Pulmonary artery endothelial cell (primary cell): ENCODE results near the gene ARHGAP26. TPM values are rescaled to one million over a fixed set of nuclear protein-coding genes. Genes with fewer than 3 reads are reported as not detected.

Source experiments
- DNase-seq: peaks from one replicate; pipeline ENCODE4 v3.0.0-alpha.2; 2011; ENCODE audit warnings: low read depth, low spot score
- total RNA-seq: library from RNA; depleted of rRNA; stranded (reverse); fragments of >200 nt; gene quantifications from 2 replicates; pipeline ENCODE4 v1.2.3, GENCODE V29; 2014

ARHGAP26 gene
- total RNA-seq, 1 donor from 2014 or later, result 6.8 TPM

- no peak for DNase-seq
These were observed 21.5 kb upstream of the ARHGAP26 start for GRCh38 chr5:142748568-142749249.

- DNase-seq, result no peak
These were observed 20.9 kb upstream of the ARHGAP26 start for GRCh38 chr5:142749321-142749720.

- no peak for DNase-seq
These were observed 17.0 kb upstream of the ARHGAP26 start for GRCh38 chr5:142753116-142753631.

DNA sequence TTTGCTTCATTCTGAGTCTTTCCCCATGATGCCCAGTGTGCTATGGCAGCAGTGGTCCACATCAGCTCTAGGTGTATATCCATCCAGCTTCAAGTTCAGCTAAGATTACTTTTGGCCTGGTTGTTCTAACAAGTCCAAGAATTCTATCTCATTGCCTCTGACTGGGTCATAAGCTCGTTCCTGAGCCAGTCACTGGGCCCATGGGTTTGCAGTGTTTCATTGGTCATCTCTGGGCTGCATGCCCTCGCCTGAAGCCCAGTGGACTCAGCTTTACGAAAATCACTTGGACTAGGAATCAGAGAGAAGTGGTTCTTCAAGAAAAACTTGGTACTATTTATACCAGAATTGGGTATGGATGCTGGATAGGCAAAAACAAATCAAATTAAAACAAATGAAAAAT, 16.1 kb upstream of the ARHGAP26 start:
- DNase-seq, result no peak

GRCh38 chr5:142756576-142756975, 13.6 kb upstream of the ARHGAP26 start:
- no peak for DNase-seq

DNA sequence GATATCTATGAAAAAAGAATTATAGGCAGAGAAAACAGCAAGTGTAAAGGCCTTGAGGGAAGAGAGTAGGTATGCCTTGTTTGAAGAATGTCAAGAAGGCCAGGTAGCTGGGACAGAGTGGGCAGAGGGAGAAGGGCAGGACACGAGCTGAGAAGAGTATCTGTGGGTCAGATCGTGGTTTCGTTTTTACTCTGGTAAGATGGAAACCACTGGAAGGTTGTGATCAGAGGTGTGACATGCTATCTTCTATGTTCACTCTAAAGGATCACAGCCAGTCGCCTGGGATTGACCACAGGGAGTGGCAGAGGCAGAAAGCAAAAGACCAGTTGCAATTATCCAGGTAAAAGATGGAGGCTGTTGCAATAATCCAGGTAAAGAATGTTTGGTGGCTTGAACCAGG, 12.6 kb upstream of the ARHGAP26 start:
- no peak for DNase-seq

DNA sequence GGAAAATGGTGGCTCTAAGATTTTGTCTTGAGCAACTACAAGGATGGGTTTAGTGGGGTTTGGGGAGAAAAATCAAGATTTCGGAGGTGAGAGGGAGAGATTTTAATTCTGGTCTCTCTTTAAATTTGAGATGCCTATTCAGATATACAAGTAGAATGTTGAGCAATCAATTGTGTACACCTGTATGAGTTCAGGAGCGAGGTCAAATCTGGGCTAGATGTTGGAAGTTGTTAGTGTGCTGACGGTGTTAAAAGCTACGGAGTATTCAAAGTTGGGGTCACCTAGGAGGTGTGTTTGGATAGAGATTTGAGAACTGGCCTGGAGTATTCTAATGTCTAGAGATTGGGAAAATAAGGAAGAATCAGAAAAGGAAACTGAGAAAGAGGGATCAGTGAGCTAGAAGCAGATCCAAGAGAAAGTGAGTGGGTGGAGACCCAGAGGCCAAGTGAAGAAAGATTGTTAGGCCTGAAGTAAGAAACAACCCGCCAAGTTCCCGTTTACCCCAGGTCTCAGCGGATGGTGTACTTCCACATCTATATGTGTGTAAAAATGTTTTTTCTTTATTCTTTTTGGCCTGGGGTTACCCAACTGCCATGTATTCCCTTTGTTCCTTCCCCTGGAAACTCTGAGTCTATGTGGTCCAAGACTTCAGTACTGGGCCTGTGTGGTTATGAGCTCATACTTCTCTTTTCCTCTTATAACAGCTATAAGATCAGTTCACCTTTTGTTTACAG, 11.9 kb upstream of the ARHGAP26 start:
- no peak for DNase-seq

DNA sequence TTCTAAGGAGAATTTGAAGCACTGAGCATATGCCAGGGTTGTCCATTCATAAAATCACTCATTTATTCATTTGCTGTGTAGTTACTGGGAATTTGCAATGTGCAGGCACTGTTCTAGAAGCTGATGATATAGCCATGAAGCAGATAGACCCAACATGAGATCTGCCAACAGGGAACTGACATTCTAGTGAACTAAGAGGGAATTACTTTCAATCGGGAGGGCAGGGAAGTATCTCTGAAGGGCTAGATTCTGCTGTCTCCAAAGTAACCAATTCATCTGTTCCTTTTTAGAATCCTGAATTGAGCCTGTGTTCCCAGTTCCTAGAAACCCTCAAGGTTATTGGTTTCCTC, 11.4 kb upstream of the ARHGAP26 start:
- no peak for DNase-seq

GRCh38 chr5:142763701-142764100, 6.5 kb upstream of the ARHGAP26 start:
- no peak for DNase-seq

- DNase-seq, result no peak
These were observed 3.0 kb upstream of the ARHGAP26 start for GRCh38 chr5:142767178-142767577.

GRCh38 chr5:142767911-142768310, 2.3 kb upstream of the ARHGAP26 start:
- no peak for DNase-seq

- no peak for DNase-seq
These were observed 855 bp upstream of the ARHGAP26 start for GRCh38 chr5:142769251-142769792.

DNA sequence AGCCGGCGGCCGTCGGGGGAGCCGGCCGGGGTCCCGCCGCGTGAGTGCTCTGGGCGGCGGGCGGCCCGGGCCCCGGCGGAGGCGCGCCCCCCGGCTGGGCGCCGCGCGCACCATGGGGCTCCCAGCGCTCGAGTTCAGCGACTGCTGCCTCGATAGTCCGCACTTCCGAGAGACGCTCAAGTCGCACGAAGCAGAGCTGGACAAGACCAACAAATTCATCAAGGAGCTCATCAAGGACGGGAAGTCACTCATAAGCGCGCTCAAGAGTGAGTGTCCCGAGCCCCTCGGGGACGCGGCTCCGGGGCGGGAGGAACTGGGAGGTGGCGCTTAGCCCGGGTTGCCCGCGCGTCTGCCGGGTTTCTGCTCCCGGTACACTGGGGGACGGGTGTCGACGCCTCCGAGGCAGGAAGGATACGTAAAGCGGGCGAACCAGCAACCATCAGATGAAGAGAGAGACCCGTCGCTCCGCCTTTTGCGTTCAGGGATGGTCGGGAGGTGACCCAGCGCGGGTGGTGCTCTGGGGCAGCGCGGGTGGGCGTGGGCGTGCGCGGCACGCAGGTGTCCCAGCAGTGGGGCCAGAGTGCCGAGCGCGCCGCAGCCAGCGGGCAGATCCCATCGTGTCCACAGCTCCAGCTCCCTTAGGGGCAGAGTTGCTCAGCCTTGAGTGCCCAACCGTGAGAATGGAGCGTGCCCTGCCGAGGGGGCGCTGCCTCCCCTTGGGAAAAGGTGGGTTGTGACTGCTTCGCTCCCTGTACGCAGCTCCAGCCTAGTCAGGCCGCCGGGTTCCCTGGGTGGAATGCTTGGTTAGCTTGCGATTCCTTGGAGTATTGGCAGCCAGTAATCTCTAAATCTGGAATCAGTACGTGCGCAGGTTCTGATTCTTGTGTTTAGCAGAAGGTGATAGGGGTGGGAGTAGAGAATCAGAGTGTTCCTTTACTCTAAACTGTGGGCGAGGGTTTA, 753 bp downstream of the ARHGAP26 start:
- DNase-seq, result no peak

DNA sequence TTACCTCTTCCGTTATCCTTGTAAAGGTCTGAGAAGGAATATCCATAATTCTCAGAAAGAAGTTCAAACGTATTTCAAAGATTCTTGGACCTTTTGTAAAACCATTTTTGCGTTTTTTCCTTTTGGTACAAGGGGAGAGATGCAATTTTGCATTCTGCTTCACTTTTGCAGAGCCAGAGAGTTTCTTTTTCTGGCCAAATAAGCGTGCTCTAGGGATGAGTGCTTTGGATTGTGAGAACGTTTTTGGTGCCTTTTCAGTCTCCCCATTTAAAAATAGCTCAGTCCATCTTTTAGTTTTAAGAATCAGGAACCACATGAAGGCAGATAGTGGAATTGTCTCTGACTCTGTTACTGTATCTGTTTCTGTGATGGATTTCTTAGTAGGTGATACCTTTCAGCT, 1.5 kb downstream of the ARHGAP26 start:
- no peak for DNase-seq

GRCh38 chr5:142772446-142773293, 2.5 kb downstream of the ARHGAP26 start:
- DNase-seq, result no peak

DNA sequence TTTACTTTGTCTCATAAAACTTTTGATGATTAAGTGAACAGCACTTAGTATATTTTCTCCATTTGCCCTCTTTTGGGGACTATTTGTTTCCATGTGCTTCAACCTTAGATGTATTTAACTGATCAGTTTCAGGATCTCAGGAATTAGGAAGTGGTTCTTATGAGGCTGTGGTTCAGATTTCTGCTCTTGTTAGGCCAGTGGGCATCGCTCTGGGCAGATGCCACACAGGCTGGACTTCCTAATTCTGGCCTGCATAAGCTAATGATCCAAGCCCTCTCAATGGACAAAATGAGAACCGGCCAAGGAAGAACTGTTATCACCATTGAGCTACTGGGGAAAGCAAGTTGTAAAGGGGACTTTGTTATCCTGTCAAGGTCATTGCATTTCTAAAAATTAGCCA, 6.9 kb downstream of the ARHGAP26 start:
- no peak for DNase-seq

- DNase-seq, result no peak
These were observed 7.7 kb downstream of the ARHGAP26 start for GRCh38 chr5:142777850-142778249.

- DNase-seq, result no peak
These were observed 9.1 kb downstream of the ARHGAP26 start for GRCh38 chr5:142779163-142779840.

DNA sequence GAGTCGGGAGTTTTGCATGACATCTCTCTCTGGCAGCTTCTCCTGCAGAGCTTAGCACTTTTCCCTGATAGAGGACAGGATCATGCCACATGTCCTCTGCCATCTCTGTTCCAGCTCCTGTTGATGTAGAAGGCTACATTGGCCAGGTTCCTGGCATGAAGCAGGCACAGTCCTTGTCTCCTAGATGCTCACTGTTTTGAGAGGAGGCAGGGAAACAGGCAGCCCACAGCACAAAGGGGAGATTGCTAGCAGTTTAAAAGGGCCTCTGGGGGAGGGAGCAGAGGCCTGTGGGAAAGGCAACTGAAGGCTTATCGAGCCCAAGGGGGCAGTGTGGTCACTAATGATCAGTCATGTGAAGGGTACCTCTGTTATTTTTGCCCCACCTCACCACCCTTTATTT, 10.7 kb downstream of the ARHGAP26 start:
- DNase-seq, result no peak

DNA sequence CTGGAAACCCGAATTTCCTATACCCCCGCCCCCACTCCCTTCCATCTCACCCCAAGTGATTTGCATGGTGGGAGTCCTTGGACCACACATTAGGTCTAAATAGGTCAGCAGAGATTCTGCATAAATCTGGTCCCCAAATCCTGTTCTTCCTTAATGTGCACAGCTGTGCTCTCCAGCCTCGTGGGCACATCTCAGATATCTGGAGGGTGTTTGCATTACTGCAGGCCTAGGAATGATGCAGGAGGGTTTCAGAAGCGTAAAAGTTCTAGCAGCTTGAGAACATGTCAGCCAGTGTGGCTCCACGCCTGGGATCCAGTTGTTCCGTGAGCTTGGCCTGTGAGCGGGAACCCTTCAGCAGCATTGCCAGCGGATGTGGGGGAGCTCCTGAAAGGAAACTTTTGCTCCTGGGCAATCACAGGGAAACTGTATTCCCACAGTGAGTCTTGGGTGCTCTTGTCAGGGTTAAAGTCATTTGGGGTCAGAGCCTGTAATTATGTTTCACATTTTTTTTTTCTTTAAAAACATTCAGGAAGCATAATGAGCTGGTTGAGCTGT, 12.9 kb downstream of the ARHGAP26 start:
- no peak for DNase-seq
